HG02610 (cell line): ENCODE measurements around the gene SPATC1L.
A peak's percentile ranks its signal among the peaks of the same experiment; 100 is the strongest.
"Not testable (repeated sequence)": the region's sequence is repeated elsewhere in the genome, so short reads cannot be mapped to it uniquely, and the experiment has no call there.

Source experiments
- ATAC-seq: cut with Tn5 transposase; IDR thresholded peaks from one replicate; pipeline ENCODE4 v1.9.1; 2021; ENCODE audit warnings: mild to moderate bottlenecking, moderate library complexity; ENCODE audit not compliant: unreplicated experiment

Gene SPATC1L

GRCh38 chr21:46184625-46185555 is 631 bp upstream of the SPATC1L start:
- ATAC-seq = peak; percentile 38

- not testable (repeated sequence) for ATAC-seq
Measured at GRCh38 chr21:46183337-46183909, 836 bp downstream of the SPATC1L start.

GRCh38 chr21:46182548-46183336 is 1.5 kb downstream of the SPATC1L start:
- ATAC-seq = no peak

- ATAC-seq = no peak
Measured at GRCh38 chr21:46181953-46182547, 2.2 kb downstream of the SPATC1L start.

GRCh38 chr21:46181436-46181835 is 2.8 kb downstream of the SPATC1L start:
- no peak for ATAC-seq

GRCh38 chr21:46180778-46181391 is 3.4 kb downstream of the SPATC1L start:
- no peak for ATAC-seq

GRCh38 chr21:46180079-46180722 is 4.1 kb downstream of the SPATC1L start:
- ATAC-seq = no peak

- no peak for ATAC-seq
Measured at GRCh38 chr21:46179708-46180078, 4.6 kb downstream of the SPATC1L start.

GRCh38 chr21:46178961-46179360 is 5.3 kb downstream of the SPATC1L start:
- ATAC-seq = no peak

GRCh38 chr21:46176443-46177129 is 7.7 kb downstream of the SPATC1L start:
- ATAC-seq = not testable (repeated sequence)

GRCh38 chr21:46173573-46173972 is 10.7 kb downstream of the SPATC1L start:
- no peak for ATAC-seq

- ATAC-seq = no peak
Measured at GRCh38 chr21:46172863-46173528, 11.3 kb downstream of the SPATC1L start.

GRCh38 chr21:46171996-46172862 is 12.0 kb downstream of the SPATC1L start:
- no peak for ATAC-seq

- ATAC-seq = no peak
Measured at GRCh38 chr21:46171585-46171984, 12.7 kb downstream of the SPATC1L start.

- ATAC-seq = not testable (repeated sequence)
Measured at GRCh38 chr21:46170436-46171193, 13.6 kb downstream of the SPATC1L start.

GRCh38 chr21:46168659-46169386 is 15.4 kb downstream of the SPATC1L start:
- ATAC-seq = no peak

GRCh38 chr21:46168238-46168637 is 16.0 kb downstream of the SPATC1L start:
- no peak for ATAC-seq
